Stimulated activated CD8-positive, alpha-beta memory T cell treated with anti-CD3 and anti-CD28 coated beads, Interleukin-7, amount 100 ng/mL, for 48 hours (primary cell): Measurements from ENCODE around the gene INTS13.
A peak's percentile ranks its signal among the peaks of the same experiment; 100 is the strongest.
"Not testable (repeated sequence)": the region's sequence is repeated elsewhere in the genome, so short reads cannot be mapped to it uniquely, and the experiment has no call there.

Experiments used
- DNase-seq, 2 donors: peaks; one replicate each; pipeline ENCODE4 v3.0.0-alpha.2; 2020; ENCODE audit warnings: low read depth in 1 of 2; ENCODE audit errors: extremely low read depth in 1 of 2

Gene INTS13

DNA sequence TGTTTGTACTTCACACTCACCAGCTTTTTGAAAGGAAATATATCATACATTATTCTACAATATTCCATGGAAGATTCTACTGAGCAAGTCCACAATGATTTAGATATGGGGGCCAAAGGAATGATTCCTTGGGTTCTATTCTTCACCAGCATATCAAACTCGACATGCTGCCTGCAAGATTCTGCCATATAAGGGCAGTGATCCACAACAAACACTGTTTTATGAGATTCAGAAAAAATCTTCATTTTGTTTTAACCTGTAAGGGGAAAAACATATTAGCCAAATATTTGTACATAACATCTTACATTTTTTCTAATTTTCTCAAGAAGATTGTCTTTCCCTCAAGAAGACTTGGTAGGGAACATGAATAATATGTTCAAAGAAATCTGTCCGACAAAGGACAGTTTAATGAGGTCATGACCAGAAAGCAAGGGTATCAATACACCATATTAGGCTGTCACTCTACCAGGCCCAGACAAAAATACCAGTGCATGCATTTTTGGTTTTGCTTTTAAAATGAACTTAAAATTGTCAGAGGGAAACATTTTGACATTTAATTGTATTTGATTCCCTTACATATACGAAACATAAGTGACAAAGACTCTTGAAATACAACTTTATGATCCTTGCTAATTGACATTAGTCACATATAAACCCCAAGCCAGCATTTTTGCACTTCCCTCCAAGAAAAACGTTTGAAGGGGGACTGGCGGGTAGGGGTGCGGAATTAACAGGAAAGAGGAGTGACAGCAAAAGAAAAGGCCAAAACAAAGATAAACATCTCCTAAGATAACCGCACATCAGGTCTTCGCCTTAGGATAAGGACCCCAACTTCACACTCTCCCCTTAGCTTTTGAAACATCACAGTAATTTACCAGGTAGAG lies 980 bp downstream of the INTS13 start:
- DNase-seq = no peak

DNA sequence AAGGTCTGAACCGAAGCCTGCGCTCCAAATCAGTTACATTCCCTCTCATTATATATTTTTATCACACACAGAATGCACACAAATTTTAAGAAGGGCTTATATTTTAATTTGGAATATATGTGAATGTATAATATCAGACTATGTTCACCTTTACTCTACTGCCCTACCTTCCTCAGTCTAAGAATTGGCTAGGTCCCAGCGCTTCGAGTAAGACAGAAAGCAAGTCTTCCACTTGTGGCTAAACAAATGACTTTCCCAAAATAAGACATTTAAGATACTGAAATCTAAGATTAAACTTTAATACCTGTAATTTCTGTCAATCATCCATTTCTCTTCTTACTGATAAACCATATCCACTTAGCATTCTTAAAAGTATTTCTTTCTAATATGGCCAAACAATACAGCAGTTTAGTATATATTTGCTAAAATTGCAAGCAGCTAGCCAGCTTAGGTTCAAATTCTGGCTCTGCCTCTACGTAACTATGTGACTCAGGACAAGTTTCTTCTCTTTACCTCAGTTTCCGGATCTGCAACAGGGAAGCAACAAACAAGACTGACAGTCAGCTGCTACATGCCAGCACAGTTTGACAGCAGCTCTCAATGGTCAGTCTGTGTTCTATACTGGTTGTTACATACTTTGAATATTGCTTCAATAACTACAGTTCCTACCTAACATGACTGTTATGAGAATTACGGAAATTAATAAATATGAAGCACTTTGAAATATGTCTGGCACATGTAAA lies 2.0 kb downstream of the INTS13 start:
- no peak for DNase-seq

DNA sequence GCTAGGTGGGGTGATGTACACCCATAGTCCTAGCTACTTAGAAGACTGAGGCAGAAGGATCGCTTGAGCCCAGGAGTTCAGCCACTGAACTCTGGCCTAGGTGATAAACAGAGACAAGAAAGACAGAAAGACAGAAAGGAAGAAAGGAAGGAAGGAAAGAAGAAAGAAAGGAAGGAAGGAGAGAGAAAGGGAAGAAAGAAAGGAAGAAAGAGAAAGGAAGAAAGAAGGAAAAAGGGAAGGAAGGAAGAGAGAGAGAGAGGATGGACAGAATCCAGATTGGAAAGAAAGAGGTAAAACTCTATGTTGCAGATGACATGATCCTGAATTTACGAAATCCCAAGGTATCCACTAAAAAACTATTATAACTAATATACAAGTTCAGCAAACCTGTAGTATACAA lies 8.2 kb downstream of the INTS13 start:
- no peak for DNase-seq

DNA sequence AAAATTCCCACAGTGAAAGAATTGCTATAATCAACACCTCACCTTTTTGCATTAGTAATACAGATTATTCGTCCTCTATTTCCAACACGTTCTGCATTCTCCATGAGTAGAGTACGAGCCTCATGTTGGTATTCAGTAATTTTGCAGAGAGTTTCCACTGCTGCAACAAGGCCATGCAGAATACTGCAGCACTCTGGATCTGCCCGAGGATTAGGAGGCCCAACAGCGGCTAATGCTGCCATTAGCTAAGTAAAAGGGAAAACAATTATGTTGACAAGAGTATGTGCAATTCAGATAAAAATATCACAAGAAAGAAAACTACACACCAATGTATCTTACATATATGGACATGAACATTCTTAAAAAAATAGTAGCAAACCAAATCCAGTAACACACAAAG lies 9.1 kb downstream of the INTS13 start:
- no peak for DNase-seq

DNA sequence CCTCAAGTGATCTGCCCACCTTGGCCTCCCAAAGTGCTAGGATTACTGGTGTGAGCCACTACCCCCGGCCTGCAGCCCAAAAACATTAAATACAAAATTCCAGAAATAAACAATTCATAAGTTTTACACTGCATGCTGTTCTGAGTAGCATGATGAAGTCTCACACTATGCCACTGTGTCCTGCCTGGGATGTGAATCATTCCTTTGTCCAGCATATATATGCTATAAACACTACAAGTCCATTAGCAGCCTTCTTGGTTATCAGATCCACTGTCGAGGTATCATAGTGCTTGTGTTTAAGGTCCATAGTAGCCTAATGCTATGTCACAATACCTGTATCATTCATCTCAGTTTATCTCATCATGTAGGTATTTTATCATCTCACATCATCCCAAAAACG lies 15.9 kb downstream of the INTS13 start:
- no peak for DNase-seq

DNA sequence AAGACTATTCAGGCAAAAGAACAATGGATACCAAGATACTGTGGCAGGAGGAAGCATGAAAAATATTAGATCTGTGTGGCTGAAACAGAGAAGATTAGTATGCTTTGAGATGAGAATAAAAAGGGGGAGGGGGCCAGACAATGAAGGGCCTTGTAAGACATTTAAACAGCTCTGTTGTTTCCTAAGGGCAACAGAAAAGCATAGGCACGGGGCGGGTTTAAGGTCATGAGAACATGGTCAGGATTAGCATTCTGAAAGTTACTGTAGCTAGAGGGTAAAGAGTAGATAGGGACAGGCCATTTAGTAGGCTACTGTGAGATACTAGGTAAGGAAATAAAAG lies 18.6 kb downstream of the INTS13 start:
- DNase-seq = no peak

DNA sequence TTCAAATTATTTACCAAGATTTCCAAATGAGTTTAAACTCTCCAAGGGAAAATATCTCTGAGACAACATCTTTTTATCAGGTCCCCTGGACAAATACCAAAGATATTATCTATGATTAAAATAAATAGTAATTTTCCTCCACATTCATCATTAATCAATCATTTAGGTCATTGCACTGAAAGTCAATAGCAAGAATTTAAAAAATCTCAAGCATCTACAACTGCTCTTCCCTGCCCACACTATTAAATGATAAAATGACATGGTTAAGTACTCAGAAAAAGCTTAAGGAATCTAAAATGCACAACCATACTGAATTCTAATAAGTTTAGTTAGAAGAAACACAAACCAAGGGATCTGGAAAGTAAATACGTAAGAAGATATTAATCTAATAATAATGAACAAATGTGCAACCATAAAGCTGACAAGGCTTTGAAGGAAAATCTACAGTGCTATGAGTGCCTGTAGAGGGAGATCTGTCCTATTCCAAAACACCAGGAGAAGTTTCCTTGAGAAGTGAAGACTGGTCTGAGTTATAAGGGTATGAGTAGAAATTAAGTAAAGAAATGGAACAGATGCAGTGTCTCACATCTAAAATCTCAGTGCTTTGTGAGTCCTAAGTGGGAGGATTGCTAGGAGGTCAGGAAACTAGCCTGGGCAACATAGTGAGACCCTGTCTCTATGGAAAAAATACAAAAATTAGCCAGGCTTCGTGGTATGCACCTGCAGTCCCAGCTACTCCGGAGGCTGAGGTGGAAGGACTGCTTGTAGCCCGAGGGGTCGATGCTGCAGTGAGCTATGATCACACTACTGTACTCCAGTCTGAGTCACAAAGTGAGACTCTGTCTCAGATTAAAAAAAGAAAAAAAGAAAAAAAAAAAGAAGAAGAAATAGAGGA lies 19.2 kb downstream of the INTS13 start:
- no peak for DNase-seq

DNA sequence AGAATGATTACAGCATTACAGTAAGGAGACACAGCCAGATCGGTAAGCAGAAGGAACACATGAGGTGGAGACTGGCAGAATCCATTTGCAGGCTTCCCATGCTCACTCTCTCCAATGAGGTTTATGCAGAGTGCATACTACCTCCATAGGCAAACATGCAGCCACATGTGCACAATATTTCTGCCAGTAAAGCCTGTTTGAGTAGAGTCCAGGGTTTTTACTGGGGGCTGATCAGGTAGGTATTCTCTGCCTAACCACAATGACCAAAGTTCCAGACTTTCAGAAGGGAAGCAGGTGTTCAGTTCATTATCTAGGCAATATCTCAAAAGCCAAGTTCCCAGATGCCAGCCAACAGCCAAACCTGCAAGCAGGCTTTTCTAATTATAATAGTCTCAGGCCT lies 31.1 kb downstream of the INTS13 start:
- no peak for DNase-seq

DNA sequence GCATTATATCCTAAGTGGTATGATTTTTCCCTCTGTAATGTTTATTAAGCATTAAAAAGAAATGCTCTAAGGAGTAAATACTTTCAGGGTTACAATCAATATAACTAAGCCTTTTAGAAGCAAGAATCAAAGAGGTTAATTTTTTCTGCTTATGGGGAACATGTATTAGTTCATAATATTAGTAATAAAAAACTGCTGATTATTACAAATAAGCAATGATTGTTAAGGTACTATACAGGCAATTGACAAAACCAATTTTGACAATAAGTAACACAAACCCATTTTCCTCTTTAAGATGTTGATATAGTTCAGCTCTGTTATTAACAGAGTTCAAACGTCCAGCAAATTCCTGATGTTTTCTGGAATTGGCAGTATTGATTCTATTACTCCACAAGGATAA lies 31.8 kb downstream of the INTS13 start:
- DNase-seq = no peak

DNA sequence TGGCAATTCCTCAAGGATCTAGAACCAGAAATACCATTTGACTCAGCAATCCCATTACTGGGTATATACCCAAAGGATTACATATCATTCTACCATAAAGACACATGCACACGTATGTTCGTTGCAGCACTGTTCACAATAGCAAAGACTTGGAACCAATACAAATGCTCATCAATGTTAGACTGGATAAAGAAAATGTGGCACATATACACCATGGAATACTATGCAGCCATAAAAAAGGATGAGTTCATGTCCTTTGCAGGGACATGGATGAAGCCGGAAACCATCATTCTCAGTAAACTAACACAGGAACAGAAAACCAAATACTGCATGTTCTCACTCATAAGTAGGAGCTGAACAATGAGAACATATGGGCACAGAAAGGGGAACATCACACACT lies 34.4 kb downstream of the INTS13 start:
- not testable (repeated sequence) for DNase-seq

DNA sequence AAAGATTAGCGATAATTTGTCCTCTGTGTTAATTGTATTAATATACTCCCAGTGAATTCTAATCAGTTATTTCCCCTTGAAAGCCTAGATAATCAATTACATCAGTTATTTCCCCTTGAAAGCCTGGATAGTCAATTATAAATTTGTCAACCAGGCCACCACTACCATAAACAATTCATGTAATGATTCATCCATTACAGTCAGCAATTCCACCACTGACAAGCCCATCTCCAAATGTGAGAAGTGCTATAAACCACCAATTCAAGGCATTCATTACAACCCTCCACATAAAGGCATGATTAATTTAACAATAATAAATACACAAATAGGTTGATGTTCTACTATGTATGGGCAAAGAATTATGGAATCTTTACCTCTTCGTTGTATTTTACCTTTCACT lies 40.9 kb downstream of the INTS13 start:
- DNase-seq = no peak

DNA sequence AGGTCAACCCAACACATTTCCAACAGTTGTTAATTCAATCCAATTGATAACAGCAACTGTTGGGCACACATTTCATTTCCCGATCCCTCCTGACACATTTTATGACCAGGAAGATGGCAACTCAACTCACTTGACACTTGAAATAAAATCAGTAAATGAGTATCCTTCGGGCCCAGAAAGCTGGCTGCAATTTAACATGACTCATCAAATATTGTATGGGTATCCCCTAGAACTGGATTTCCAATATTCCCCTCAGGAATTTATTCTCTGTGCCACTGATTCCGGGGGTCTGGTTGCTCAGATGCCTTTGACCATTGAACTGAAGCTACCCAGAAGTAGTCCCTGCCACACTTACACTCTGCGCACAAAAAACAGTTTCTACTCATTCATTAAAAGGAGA lies 42.1 kb downstream of the INTS13 start:
- no peak for DNase-seq

DNA sequence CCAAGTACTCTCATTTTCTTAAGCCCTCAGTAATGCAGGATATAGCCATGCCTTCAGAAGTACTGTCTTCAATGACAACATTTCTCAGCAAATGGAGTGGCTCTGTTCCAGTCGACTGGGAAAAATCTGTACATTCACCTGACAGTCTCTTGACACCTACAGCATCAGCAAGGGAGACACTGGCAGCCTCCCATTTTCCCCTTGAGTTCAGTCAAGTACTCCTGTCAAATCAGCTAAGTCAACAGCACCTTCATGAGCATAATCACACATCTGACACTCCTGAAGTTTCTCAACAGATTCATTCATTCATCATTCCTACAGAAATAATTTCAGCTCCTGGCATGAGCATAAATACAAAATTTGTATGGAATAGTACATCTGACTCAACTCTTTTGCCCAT lies 46.1 kb downstream of the INTS13 start:
- DNase-seq = no peak

DNA sequence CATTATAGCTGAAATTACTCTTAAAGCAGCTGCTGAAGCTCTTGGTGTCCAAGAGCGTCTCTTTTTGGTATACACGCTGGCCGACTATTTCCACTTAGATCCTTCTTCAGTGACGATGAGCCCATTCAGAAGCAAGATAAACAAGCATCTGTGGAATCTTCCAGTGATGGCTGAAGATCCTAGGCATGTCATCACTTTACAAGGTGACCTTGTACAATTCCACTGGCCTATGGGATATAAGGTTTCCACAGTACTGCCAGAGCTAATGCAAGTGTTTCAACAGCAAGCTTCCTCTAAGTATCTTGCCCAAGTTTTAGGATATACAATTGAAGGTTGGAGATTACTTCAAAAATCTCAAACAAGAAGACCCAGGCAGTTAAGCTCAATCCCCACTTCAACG lies 47.0 kb downstream of the INTS13 start:
- DNase-seq = no peak

DNA sequence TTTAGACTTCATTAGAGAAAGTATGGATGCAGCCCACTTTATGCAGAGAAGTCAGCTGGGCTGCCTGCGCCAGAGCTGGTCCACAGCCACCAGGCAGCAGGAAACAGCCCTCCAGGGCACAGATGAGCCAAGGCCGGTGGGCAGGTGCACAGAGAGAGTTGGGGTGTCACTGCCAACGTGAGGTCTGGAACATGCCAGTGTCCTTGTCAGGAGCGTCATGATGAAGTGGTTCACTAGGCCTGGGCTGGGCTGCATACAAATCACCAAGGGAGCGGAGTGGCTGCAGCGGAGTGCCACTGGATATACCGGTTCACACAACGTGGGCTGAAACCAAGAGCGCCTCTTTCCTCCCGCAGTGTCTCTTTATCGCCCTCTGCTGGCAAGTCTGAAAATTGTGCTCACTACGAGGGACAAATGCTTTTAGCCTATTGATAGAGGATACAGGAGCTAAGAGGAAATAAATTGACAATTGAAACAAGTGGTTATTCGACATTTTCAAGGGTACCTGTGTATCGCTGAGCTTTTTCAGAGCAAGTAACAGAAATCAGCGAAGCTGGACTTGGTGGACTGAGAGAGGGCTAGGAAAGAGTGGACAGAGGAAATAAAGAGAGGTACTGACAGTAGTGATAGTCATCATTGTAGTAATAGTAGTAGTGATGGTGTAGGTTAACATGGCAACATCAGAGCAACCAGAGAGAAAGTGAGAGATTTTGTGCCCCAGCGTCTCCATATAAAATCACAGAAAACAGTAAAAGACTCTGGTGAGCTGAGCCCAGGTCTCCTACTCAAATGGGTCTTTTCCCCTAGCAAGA lies 52.8 kb downstream of the INTS13 start:
- DNase-seq = peak; percentile 49 to 80

DNA sequence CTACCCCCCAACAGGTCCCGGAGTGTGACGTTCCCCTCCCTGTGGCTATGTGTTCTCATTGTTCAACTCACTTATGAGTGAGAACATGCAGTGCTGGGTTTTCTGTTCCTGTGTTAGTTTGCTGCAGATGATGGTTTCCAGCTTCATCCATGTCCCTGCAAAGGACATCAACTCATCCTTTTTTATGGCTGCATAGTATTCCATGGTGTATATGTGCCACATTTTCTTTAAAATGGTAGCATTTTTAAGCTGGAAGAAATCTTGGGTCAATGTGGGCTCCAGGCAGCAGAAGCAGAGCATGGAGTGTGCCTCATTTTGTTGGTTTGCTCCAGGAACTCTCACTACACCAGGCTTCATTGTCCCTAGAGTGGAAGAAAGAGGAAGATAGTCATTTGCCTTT lies 57.2 kb downstream of the INTS13 start:
- DNase-seq = no peak

DNA sequence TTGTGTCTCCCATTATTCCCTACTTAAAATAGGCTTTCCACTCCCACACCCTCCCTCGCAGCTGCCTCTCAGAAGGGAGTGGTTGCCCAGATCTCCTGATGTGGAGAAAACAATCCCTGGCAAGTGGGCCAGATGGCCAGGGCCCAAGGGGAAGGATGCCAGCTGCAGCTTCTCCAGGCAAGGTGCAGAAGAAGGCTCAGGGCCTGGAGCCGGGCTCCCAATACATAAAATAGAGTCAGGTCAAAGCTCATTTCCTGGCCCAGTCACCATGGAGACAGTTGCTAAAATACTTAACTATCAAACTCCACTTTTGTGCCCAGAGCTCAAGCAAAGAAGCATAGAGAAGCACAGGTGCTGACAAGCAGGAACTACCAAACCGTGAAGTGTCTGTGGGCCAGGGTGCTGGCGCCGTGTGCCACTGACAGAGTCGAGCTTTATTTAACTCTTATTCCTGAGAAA lies 59.1 kb downstream of the INTS13 start:
- DNase-seq = no peak

DNA sequence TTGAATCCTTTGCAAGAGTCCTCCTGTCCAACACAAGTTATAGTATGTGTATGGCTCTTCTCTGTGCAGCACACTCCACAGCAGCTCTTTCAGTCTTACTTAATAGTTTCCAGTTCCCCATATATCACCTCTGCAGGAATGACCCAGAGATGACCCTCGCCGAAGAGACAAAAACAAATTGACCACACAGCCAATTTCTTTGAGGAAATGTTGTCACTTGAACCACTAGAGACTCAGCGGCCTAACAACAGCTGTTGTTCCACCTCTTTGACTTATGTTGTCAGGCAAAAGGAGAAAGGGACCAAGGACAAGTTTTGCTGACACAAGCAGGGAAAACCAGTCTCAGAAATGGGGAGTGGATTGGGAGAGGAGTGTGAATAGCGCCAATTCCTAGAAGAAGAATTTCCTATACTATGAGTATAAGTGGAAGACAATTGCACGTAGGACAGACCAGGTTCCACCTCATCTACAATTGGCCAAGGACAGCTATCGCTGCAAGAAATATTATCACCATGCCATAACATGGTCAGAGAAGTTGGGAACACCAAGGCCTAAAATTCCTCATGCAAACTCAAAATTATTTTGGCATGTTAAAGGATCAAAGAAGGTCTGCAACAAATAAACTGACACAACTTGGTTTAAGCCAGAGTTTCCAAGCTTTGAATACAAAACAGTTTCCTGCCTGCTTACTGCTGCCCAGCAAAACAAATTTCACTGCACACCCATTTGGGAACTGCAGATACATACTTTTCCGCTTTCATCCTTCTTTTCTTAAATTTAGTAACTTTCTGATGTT lies 63.1 kb downstream of the INTS13 start:
- DNase-seq = no peak

DNA sequence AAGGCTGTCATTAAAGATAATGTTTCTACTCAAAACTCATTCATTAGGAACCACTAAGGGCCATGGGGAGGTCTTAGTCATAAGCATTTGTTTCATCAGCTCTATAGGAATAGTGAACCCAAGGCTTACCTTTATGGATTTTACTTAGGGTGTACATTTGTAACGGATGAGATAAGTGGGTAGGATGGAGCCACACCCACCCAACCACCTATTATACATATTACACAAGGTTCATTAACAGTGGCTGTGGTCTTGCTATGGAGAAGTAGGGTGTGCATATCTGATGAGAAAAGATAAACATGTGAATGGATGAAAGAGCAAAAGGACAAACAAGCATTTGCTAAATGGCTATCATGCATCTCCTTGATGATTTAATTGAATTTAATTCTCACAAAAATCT lies 65.2 kb downstream of the INTS13 start:
- no peak for DNase-seq

DNA sequence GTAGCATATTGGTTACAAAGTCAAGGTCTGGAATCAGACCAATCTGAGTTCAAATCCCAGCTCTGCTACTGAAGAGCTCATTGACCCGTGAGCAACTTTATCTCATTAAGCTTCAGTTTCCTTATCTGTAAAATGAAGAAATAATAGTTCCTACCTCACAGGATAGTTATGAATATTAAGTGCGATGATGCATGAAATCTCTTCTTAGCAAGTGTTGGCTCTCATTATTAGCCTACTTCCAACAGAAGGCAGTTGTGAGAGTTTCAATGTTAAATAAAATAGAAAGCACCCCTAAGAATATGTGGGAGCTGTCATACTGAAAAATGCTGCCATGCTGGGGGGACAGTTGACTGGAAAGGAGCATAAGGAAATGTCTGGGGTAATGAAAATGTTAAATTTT lies 65.8 kb downstream of the INTS13 start:
- no peak for DNase-seq
